Measurements from ENCODE around the gene CLINT1. TPM values are rescaled to one million over a fixed set of nuclear protein-coding genes. Genes with fewer than 3 reads are reported as not detected.

Gene CLINT1
- total and polyA plus RNA-seq, 4 experiments from 2014 or later = 70.5 to 88.2 (median 77.4) TPM

DNA sequence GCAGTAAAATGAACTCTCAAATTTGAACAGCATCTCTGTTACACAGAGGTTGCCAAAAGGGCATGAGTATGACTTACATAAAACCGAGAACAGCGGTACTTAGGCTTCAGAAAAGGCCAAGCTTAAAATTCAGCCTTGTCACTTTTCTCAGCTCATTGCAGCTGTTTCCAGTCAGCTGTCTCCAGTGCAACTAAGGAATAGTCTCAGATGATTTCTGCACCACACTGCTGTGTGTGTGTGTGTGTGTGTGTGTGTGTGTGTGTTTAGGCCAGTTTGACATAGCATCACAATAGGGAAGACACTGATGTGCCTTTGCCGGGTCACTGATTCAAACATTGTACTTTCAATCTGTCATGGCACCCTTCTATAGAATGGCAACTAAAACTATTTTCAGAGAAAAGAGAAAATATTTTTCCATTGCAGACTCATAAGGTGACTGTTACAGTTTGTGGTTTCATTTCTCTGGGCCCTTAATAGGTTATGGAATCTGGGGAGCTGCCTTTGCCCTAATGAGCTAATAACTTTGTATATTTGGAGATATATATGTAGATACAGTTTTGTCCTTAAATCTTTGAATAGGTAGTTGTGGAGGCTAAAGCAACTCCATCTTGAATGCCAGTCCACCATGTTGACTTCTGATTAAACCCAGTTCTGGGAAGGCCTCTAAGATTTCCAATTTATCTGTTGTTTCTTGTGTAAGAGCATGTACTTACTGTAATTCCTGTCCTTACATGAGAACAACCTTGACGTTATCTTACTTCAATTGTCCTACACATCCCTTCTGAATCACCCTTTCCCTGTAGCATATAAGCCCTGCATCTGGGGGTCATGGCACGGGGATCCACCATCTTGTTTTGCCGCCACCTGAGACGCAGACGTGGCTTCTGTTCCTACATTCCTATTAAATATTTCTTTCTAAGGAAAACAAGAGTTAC lies 110.9 kb downstream of the CLINT1 start:
- no peaks in the 10 kb centered on the region for H3K27me3 Mint-ChIP-seq
- H3K9me3 Mint-ChIP-seq = no peaks in the 10 kb centered on the region
- peak overlapping the region in 2 of 7 donors; percentile 10 to 55 for H3K27ac Mint-ChIP-seq
- intact Hi-C loops (cut with micrococcal nuclease) = no loop called here
- Histone ChIP-seq H3K9me3 (ENCODE audit: control insufficient read depth in 1 of 2, low read length in 2 of 2) (no peaks in the 10 kb centered on the region), H3K4me3 (ENCODE audit: low read length in 2 of 2) (no peak overlapping the region), H3K4me1 (ENCODE audit: insufficient read depth, low read length) (peaks cover 15% of the 10 kb centered on the region), H3K27me3 (ENCODE audit: insufficient read depth, low read length) (no peaks in the 10 kb centered on the region), H3K36me3 (ENCODE audit: insufficient read depth, low read length) (peaks cover 2% of the 10 kb centered on the region), H3K27ac (ENCODE audit: low read depth, low read length) (no peak overlapping the region)
- POLR2A ChIA-PET (ENCODE audit: partially characterized antibody) = no interaction called here
- H3K4me3 Mint-ChIP-seq = peak overlapping the region in 1 of 8 donors; percentile 16
- H3K4me1 Mint-ChIP-seq = peaks cover 15 to 25% (median 22%) of the 10 kb centered on the region in 4 donors
- no peak for DNase-seq
- peaks cover 11 to 13% of the 10 kb centered on the region in 2 donors for H3K36me3 Mint-ChIP-seq
- CTCF ChIA-PET (ENCODE audit: partially characterized antibody) = interaction anchor here (0.6 to 2.0 kb wide), 2 partner anchors 167 to 419 kb away, joined by 4 to 5 read pairs; no protein-coding TSS in a partner anchor

DNA sequence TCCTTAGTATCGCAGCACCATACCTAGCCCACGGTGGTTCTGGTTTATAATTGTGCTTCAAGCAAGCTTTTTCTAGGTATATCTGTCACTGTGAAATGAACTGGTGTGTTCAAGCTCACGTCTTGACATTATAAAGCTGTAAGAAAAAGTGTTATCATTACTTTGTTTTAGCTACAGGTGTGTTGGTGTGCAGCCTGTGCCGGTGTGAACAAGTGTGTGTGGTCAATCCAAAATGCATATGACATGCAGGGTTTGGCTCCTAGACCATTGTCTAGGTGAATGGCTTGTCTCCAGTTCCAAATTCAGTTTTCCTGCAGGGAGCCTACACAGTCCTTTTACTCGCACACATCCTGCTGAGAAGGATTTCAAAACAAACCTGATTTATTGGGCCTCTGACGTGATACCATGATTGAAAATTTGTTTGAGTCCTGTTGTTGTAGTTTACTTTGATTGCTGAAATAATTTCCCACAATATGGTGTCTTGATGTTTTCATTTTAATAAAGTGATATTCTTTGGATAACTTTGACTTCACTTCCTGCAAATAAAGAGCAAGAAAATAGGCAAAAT lies 111.7 kb downstream of the CLINT1 start:
- no peaks in the 10 kb centered on the region for H3K9me3 Mint-ChIP-seq
- DNase-seq = no peak
- Histone ChIP-seq H3K4me1 (ENCODE audit: insufficient read depth, low read length) (peaks cover 18% of the 10 kb centered on the region), H3K27me3 (ENCODE audit: insufficient read depth, low read length) (no peaks in the 10 kb centered on the region), H3K36me3 (ENCODE audit: insufficient read depth, low read length) (no peaks in the 10 kb centered on the region), H3K27ac (ENCODE audit: low read depth, low read length) (no peak overlapping the region), H3K4me3 (ENCODE audit: low read length in 2 of 2) (no peak overlapping the region), H3K9me3 (ENCODE audit: control insufficient read depth in 1 of 2, low read length in 2 of 2) (no peaks in the 10 kb centered on the region)
- H3K4me3 Mint-ChIP-seq = no peak overlapping the region
- intact Hi-C loops (cut with micrococcal nuclease) = no loop called here
- no peaks in the 10 kb centered on the region for H3K27me3 Mint-ChIP-seq
- ChIA-PET CTCF (ENCODE audit: partially characterized antibody) (interaction anchor here (0.6 to 2.0 kb wide), 2 partner anchors 166 to 419 kb away, joined by 4 to 5 read pairs; no protein-coding TSS in a partner anchor), POLR2A (ENCODE audit: partially characterized antibody) (no interaction called here)
- H3K4me1 Mint-ChIP-seq = peaks cover 19 to 29% (median 26%) of the 10 kb centered on the region in 4 donors
- H3K36me3 Mint-ChIP-seq = peaks cover 4 to 7% of the 10 kb centered on the region in 2 donors
- H3K27ac Mint-ChIP-seq = no peak overlapping the region

- H3K4me1 Mint-ChIP-seq = peaks cover 19 to 34% (median 28%) of the 10 kb centered on the region in 4 donors
- peak overlapping the region in 2 of 7 donors; percentile 14 to 25 for H3K27ac Mint-ChIP-seq
- Histone ChIP-seq H3K4me3 (ENCODE audit: low read length in 2 of 2) (no peak overlapping the region), H3K27me3 (ENCODE audit: insufficient read depth, low read length) (no peaks in the 10 kb centered on the region), H3K9me3 (ENCODE audit: control insufficient read depth in 1 of 2, low read length in 2 of 2) (no peaks in the 10 kb centered on the region), H3K4me1 (ENCODE audit: insufficient read depth, low read length) (peaks cover 18% of the 10 kb centered on the region), H3K36me3 (ENCODE audit: insufficient read depth, low read length) (no peaks in the 10 kb centered on the region), H3K27ac (ENCODE audit: low read depth, low read length) (no peak overlapping the region)
- no peak for DNase-seq
- H3K9me3 Mint-ChIP-seq = no peaks in the 10 kb centered on the region
- H3K36me3 Mint-ChIP-seq = peaks cover 0 to 4% of the 10 kb centered on the region in 2 donors
- CTCF ChIA-PET (ENCODE audit: partially characterized antibody) = interaction anchor here (1.2 to 5.1 kb wide), 4 partner anchors 9 to 416 kb away, joined by 3 to 101 read pairs (median 27); no protein-coding TSS in a partner anchor
- H3K4me3 Mint-ChIP-seq = peak overlapping the region; percentile 91 to 98 (median 96)
- H3K27me3 Mint-ChIP-seq = no peaks in the 10 kb centered on the region
- intact Hi-C loops (cut with micrococcal nuclease) = no loop called here
- POLR2A ChIA-PET (ENCODE audit: partially characterized antibody) = interaction anchor here (3.0 kb wide), 1 partner anchor 14 kb away, joined by 31 read pairs; the partner anchor contains the start of gene THG1L
Observed at GRCh38 chr5:157745041-157745456, 113.9 kb downstream of the CLINT1 start.

DNA sequence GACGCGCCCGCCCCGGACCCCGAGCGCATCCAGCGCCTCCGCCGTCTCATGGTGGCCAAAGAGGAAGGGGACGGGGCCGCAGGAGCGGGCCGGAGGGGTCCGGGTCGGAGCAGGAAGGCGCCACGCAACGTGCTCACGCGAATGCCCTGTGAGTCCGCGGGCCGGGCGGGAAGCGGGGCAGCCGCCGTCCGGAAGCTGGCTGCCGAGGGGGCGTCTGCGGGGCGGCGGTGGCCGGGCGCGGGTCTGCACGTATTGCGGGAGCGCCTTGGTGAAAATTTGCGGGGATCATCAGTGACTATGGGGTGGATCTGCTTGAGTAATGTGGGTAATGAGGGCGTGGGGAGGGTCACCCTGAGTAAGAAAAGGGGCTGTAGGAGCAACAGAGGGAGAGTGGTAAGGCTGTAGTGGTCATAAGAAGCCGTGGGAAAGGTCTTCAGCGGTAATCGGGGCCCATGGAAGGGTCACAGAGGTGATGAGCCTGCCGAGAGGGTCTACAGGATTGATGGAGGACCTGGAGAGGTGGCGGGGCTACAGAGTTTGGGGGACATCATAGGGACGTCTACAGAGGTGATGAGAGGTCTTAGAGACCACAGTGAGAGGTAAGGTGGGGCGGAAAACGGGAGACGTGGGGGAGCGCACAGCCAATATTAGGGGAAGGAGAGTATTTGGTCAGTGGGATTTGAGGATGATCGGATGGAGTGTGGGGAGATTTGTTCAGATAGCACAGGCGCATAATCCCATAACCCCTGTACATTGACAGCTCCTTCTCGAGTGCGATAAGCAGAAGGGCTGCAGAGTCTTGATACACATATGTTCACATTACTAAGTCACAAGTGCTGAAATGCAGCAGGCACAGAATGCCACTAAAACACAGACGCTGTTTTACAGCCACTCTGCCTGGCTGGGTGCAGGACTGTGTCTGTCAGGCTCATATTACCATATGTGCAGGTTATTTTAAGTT lies 114.6 kb downstream of the CLINT1 start:
- Mint-ChIP-seq H3K36me3 (peaks cover 2 to 4% of the 10 kb centered on the region in 2 donors), H3K27ac (peak overlapping the region; percentile 62 to 96 (median 94)), H3K4me1 (peaks cover 19 to 34% (median 28%) of the 10 kb centered on the region in 4 donors), H3K27me3 (no peaks in the 10 kb centered on the region), H3K4me3 (peak overlapping the region; percentile 91 to 98 (median 96)), H3K9me3 (no peaks in the 10 kb centered on the region)
- POLR2A ChIA-PET (ENCODE audit: partially characterized antibody) = interaction anchor here (0.6 to 3.0 kb wide), 7 partner anchors 13 to 401 kb away, joined by 3 to 31 read pairs (median 4); partner anchors contain the start of gene THG1L
- Histone ChIP-seq H3K36me3 (ENCODE audit: insufficient read depth, low read length) (peaks cover 6% of the 10 kb centered on the region), H3K4me3 (ENCODE audit: low read length in 2 of 2) (peak overlapping the region; percentile 50 to 63), H3K27ac (ENCODE audit: low read depth, low read length) (peak overlapping the region; percentile 45), H3K9me3 (ENCODE audit: control insufficient read depth in 1 of 2, low read length in 2 of 2) (no peaks in the 10 kb centered on the region), H3K4me1 (ENCODE audit: insufficient read depth, low read length) (peaks cover 18% of the 10 kb centered on the region), H3K27me3 (ENCODE audit: insufficient read depth, low read length) (no peaks in the 10 kb centered on the region)
- intact Hi-C loops (cut with micrococcal nuclease) = loop anchor here (5.0 kb wide), 2 partner anchors 202 to 402 kb away; no protein-coding TSS in a partner anchor
- CTCF ChIA-PET (ENCODE audit: partially characterized antibody) = interaction anchor here (0.7 to 5.1 kb wide), 40 partner anchors 9 to 1668 kb away, joined by 3 to 101 read pairs (median 6); partner anchors contain the start of genes MED7, SOX30 and THG1L
- peak in 4 of 5 donors; percentile 8 to 38 (median 16) for DNase-seq

- intact Hi-C loops (cut with micrococcal nuclease) = loop anchor here (1.0 to 5.0 kb wide), 10 partner anchors 12 to 600 kb away; partner anchors contain the start of gene THG1L
- peak within 1 kb of the TSS; percentile 45 for H3K27ac ChIP-seq (ENCODE audit: low read depth, low read length)
- H3K27ac Mint-ChIP-seq = peak within 1 kb of the TSS; percentile 62 to 96 (median 94)
- H3K4me3 Mint-ChIP-seq = peak within 1 kb of the TSS; percentile 93 to 98 (median 96)
- H3K9me3 ChIP-seq (ENCODE audit: control insufficient read depth in 1 of 2, low read length in 2 of 2) = no peaks in the 10 kb centered on the region
- DNase-seq = peak; percentile 85 to 94 (median 88)
- H3K4me1 Mint-ChIP-seq = peaks cover 19 to 34% (median 28%) of the 10 kb centered on the region in 4 donors
- no peaks in the 10 kb centered on the region for H3K9me3 Mint-ChIP-seq
- no peaks in the 10 kb centered on the region for H3K27me3 Mint-ChIP-seq
- ChIA-PET POLR2A (ENCODE audit: partially characterized antibody) (interaction anchor here (0.6 to 3.0 kb wide), 15 partner anchors 11 to 601 kb away, joined by 3 to 31 read pairs (median 4); partner anchors contain the start of genes MED7 and THG1L), CTCF (ENCODE audit: partially characterized antibody) (interaction anchor here (0.6 to 5.1 kb wide), 77 partner anchors 8 to 1669 kb away, joined by 3 to 101 read pairs (median 4); partner anchors contain the start of genes MED7, SOX30 and THG1L)
- peak within 1 kb of the TSS; percentile 50 to 63 for H3K4me3 ChIP-seq (ENCODE audit: low read length in 2 of 2)
- H3K36me3 Mint-ChIP-seq = peaks cover 4 to 6% of the 10 kb centered on the region in 2 donors
- peaks cover 7% of the 10 kb centered on the region for H3K36me3 ChIP-seq (ENCODE audit: insufficient read depth, low read length)
- peaks cover 18% of the 10 kb centered on the region for H3K4me1 ChIP-seq (ENCODE audit: insufficient read depth, low read length)
- no peaks in the 10 kb centered on the region for H3K27me3 ChIP-seq (ENCODE audit: insufficient read depth, low read length)
Observed at GRCh38 chr5:157743163-157744050, 115.5 kb downstream of the CLINT1 start, which contains the start of gene LSM11. TSS of gene LSM11 (plus strand) at chr5:157743712. CDS start at chr5:157743751, 39 bp downstream.

Measured in CD4-positive, alpha-beta memory T cell (primary cell).